ENCODE measurements around the gene GFY.

The GFY gene

GRCh38 chr19:49473868-49474541, 48.8 kb downstream of the GFY start, which contains the start of gene FLT3LG:
TSS of gene FLT3LG (plus strand) at chr19:49474215. CDS start at chr19:49474640, 425 bp downstream.
- DNase-seq = peak; percentile 9

- DNase-seq = no peak
Measured at GRCh38 chr19:49474542-49474924, 49.3 kb downstream of the GFY start.

- DNase-seq = no peak
Measured at GRCh38 chr19:49475191-49475917, 50.2 kb downstream of the GFY start.

GRCh38 chr19:49475995-49476880, 51.0 kb downstream of the GFY start:
- no peak for DNase-seq

All from NCI-H524 treated with DMSO at 0.1 percent for 48 hours (cell line).